ENCODE results near the gene FNBP1. TPM values are rescaled to one million over a fixed set of nuclear protein-coding genes. Genes with fewer than 3 reads are reported as not detected.
A peak's percentile ranks its signal among the peaks of the same experiment; 100 is the strongest.

Gene FNBP1
- total and polyA plus RNA-seq, 2 of the 13 experiments (the other 11 are each of a cell fraction or from before 2014, with no cell fraction given), result 5.4 to 19.5 TPM

- H4K20me1 ChIP-seq (ENCODE audit: insufficient read depth, low read length), result no peaks in the 10 kb centered on the region
- peaks cover 0 to 21% of the 10 kb centered on the region in 2 experiments; a peak in 1 of 5 replicates for H3K36me3 ChIP-seq (replicated peaks in 1 of 2; ENCODE audit: control insufficient read depth in 1 of 2, insufficient read depth in 2 of 2, low read length in 2 of 2)
- H3K4me1 ChIP-seq (ENCODE audit: insufficient read depth, low read length), result peaks cover 7% of the 10 kb centered on the region
- H3K4me3 ChIP-seq (replicated peaks in 1 of 3; ENCODE audit: insufficient read depth in 1 of 3, low read depth in 2 of 3, low read length in 3 of 3), result no peak overlapping the region
- ChIA-PET POLR2A (no interaction called here), CTCF (ENCODE audit: low intra/inter-chr PET ratio, low total read pairs) (no interaction called here)
- H3K9ac ChIP-seq (ENCODE audit: insufficient read depth, low read depth, low read length), result no peak overlapping the region
- TF ChIP-seq MAFK (conservative IDR thresholded peaks at IDR 0.05 in 1 of 2, IDR thresholded peaks at IDR 0.05 in 1 of 2; ENCODE audit: low read length in 2 of 2) (peak; percentile 99), NFE2L2 (IDR thresholded peaks at IDR 0.05; ENCODE audit: low read length) (peak; percentile 88), ISX (CRISPR knock-in tag; conservative IDR thresholded peaks at IDR 0.05) (no peak), NFRKB (IDR thresholded peaks at IDR 0.05) (no peak), MAFF (IDR thresholded peaks at IDR 0.05; ENCODE audit: low read depth, low read length) (peak; percentile 99), NR2F2 (IDR thresholded peaks at IDR 0.05; ENCODE audit: borderline replicate concordance, low read depth) (no peak), NFE2 (CRISPR knock-in tag; IDR thresholded peaks at IDR 0.05) (0 out of 2 replicates have a peak, but pooled peaks have one; percentile 24), MYNN (CRISPR knock-in tag; IDR thresholded peaks at IDR 0.05; ENCODE audit: low read depth) (no peak), KLF6 (CRISPR knock-in tag; IDR thresholded peaks at IDR 0.05) (no peak)
- H3K9me3 ChIP-seq (ENCODE audit: low read length), result no peaks in the 10 kb centered on the region
- no peak overlapping the region for H3K4me2 ChIP-seq (ENCODE audit: low read depth, low read length)
- H2AFZ ChIP-seq (ENCODE audit: low read length), result no peak overlapping the region
- H3K27me3 ChIP-seq (ENCODE audit: control insufficient read depth in 1 of 2, insufficient read depth in 2 of 2, low read length in 2 of 2), result no peaks in the 10 kb centered on the region
- no peak for FAIRE-seq
- no peak for ATAC-seq
- no peak for DNase-seq (ENCODE audit: low spot score)
- WGBS (ENCODE audit: low lambda C conversion rate), result 96% methylated on average over 6 of the region's 6 CpGs
- H3K79me2 ChIP-seq (ENCODE audit: insufficient read depth, low read length), result no peaks in the 10 kb centered on the region
- intact Hi-C loops (cut with micrococcal nuclease; ENCODE audit: unreplicated experiment), result loop anchor here (1.0 kb wide), 1 partner anchor 21 kb away; no protein-coding TSS in a partner anchor
- in situ Hi-C loops (cut with HindIII; ENCODE audit: extremely low pct_ligation_motif_present, low pct_unique_long_range_greater_than_20kb), result no loop called here
- no TSS peak for BruUV-seq (replicated peaks)
- H3K27ac ChIP-seq (ENCODE audit: extremely low read length, insufficient read depth, low read length), result no peak overlapping the region
Observed at GRCh38 chr9:129954868-129955550, 88.0 kb downstream of the FNBP1 start.

GRCh38 chr9:129953736-129954135 lies 89.3 kb downstream of the FNBP1 start:
- peaks cover 0 to 21% of the 10 kb centered on the region in 2 experiments; a peak in 1 of 5 replicates for H3K36me3 ChIP-seq (replicated peaks in 1 of 2; ENCODE audit: control insufficient read depth in 1 of 2, insufficient read depth in 2 of 2, low read length in 2 of 2)
- 80% methylated on average over 1 of the region's 1 CpG for whole genome bisulfite sequencing (ENCODE audit: low lambda C conversion rate)
- POLR2A ChIA-PET, result no interaction called here
- peaks cover 7% of the 10 kb centered on the region for H3K4me1 ChIP-seq (ENCODE audit: insufficient read depth, low read length)
- H3K4me2 ChIP-seq (ENCODE audit: low read depth, low read length), result no peak overlapping the region
- no peak overlapping the region for H3K4me3 ChIP-seq (replicated peaks in 1 of 3; ENCODE audit: insufficient read depth in 1 of 3, low read depth in 2 of 3, low read length in 3 of 3)
- no TSS peak for BruUV-seq (replicated peaks)
- no peaks in the 10 kb centered on the region for H3K27me3 ChIP-seq (ENCODE audit: control insufficient read depth in 1 of 2, insufficient read depth in 2 of 2, low read length in 2 of 2)
- no peak for FAIRE-seq
- H3K27ac ChIP-seq (ENCODE audit: extremely low read length, insufficient read depth, low read length), result no peak overlapping the region
- no peaks in the 10 kb centered on the region for H3K9me3 ChIP-seq (ENCODE audit: low read length)
- no peak for ATAC-seq
- H2AFZ ChIP-seq (ENCODE audit: low read length), result no peak overlapping the region
- no peaks in the 10 kb centered on the region for H4K20me1 ChIP-seq (ENCODE audit: insufficient read depth, low read length)
- in situ Hi-C loops (cut with HindIII; ENCODE audit: extremely low pct_ligation_motif_present, low pct_unique_long_range_greater_than_20kb) (no loop called here), intact Hi-C loops (cut with micrococcal nuclease; ENCODE audit: unreplicated experiment) (no loop called here)
- CTCF ChIA-PET (ENCODE audit: low intra/inter-chr PET ratio, low total read pairs), result no interaction called here
- H3K79me2 ChIP-seq (ENCODE audit: insufficient read depth, low read length), result no peaks in the 10 kb centered on the region
- no peak for TF ChIP-seq NCOR1 (IDR thresholded peaks at IDR 0.05; ENCODE audit: borderline replicate concordance, low read length)
- peak; percentile 95 for TF ChIP-seq HNRNPK (IDR thresholded peaks at IDR 0.05; ENCODE audit: low read depth, low read length, poor library complexity, severe bottlenecking)
- no peak overlapping the region for H3K9ac ChIP-seq (ENCODE audit: insufficient read depth, low read depth, low read length)
- no peak for DNase-seq (ENCODE audit: low spot score)
